Activated naive CD4-positive, alpha-beta T cell treated with anti-CD3 and anti-CD28 coated beads, Interleukin-2, amount 50 U/mL, for 72 hours (primary cell): ENCODE data around the gene TMC2. TPM values are rescaled to one million over a fixed set of nuclear protein-coding genes. Genes with fewer than 3 reads are reported as not detected.

ENCODE experiments used
- ATAC-seq, 2 donors: fragments of 150-1000 bp; cut with Tn5 transposase; 2 replicates each; pipeline ENCODE4 v1.10.0; 2021; ENCODE audit warnings: mild to moderate bottlenecking in 2 of 2, moderate library complexity in 2 of 2
- DNase-seq, 2 donors: peaks; one replicate each; pipeline ENCODE4 v3.0.0; 2021 to 2022; ENCODE audit warnings: low spot score in 2 of 2
- H3K27ac Mint-ChIP-seq, 2 donors: one replicate each; pipeline ENCODE4 v1.8.0; 2022; ENCODE audit warnings: mild to moderate bottlenecking in 2 of 2, mixed read lengths in 2 of 2
- H3K36me3 Mint-ChIP-seq, 2 donors: one replicate each; pipeline ENCODE4 v1.8.0; 2022; ENCODE audit warnings: mixed read lengths in 2 of 2
- H3K9me3 Mint-ChIP-seq, 2 donors: one replicate each; pipeline ENCODE4 v1.8.0; 2022; ENCODE audit warnings: mixed read lengths in 2 of 2
- total RNA-seq, 2 donors: library from RNA; stranded (reverse); gene quantifications; one replicate each; pipeline ENCODE4 v1.2.3, GENCODE V29; 2022

TMC2 gene
- total RNA-seq, 2 donors from 2014 or later: not detected

DNA sequence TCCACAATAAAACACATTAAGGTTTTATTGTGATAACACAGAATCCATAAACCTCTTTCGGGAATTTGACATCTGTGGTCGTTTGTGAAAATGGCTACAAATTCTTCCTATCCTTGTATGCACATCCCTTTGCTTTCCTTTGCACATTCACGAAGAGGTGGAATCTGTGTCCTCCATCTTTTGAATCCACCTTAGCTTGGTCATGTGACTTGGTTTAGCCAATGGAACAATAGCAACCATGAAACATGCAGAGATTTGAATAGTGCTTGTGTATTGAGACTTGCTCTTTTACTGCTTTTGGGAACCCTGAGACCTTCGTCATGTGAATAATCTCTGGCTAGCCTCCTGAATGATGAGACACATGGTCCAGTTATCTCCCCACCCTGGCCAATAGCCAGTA is 66.4 kb downstream of the TMC2 start:
- peaks cover 7% of the 10 kb centered on the region in 2 donors for H3K36me3 Mint-ChIP-seq
- DNase-seq: no peak
- ATAC-seq: no peak
- no peak overlapping the region for H3K27ac Mint-ChIP-seq
- peaks cover 6 to 8% of the 10 kb centered on the region in 2 donors for H3K9me3 Mint-ChIP-seq

DNA sequence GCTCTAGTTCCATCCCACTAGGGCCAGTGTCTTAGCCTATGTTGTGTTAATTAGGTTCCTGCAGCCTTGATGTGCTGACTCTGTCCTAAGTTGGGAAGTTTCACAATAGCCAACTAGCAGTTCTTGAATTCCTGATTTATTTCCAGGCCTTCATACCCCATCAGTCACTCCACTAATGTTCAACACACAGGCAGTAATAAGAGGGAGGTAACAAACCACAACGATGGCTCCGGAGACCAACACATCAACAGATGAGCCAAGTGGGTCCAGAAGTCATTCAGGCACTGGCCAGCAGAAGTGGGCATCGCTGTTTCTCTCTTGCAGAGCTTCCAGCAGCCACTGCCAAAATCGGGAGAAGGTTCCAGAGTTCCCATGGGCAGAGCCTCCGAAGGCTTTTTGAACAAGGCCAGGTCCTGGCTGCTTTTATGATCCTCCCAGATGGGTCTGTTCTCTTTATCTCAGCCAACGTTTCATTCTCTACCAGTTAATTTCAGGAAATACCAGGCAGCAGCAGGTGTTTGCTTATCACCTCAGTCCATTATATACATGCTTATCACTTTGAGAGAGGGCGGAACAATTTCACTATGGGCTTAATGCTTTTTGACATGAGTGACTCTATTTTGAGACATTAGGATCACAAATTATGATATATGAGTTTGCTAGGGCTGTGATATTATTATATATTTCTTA is 67.6 kb downstream of the TMC2 start:
- Mint-ChIP-seq H3K36me3 (peaks cover 7% of the 10 kb centered on the region in 2 donors), H3K9me3 (peaks cover 6 to 12% of the 10 kb centered on the region in 2 donors), H3K27ac (no peak overlapping the region)
- ATAC-seq (no peak), DNase-seq (no peak)

DNA sequence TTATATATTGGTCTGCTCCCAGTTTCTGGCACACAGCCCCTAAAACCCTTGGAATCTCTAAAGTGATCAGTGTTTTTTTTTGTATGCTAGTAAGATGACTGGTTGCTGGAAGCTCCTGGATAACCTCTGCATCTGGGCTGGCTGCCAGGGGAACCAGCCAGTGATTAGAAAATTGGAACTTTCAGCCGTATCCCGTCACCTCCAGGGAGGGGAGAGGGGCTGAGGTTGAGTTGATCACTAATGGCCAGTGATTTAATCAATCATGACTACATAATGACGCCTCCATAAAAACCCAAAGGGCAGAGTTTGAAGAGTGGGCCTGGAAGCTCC is 68.1 kb downstream of the TMC2 start:
- H3K27ac Mint-ChIP-seq: no peak overlapping the region
- H3K36me3 Mint-ChIP-seq: peaks cover 7% of the 10 kb centered on the region in 2 donors
- H3K9me3 Mint-ChIP-seq: peaks cover 6 to 12% of the 10 kb centered on the region in 2 donors
- DNase-seq: no peak
- no peak for ATAC-seq

DNA sequence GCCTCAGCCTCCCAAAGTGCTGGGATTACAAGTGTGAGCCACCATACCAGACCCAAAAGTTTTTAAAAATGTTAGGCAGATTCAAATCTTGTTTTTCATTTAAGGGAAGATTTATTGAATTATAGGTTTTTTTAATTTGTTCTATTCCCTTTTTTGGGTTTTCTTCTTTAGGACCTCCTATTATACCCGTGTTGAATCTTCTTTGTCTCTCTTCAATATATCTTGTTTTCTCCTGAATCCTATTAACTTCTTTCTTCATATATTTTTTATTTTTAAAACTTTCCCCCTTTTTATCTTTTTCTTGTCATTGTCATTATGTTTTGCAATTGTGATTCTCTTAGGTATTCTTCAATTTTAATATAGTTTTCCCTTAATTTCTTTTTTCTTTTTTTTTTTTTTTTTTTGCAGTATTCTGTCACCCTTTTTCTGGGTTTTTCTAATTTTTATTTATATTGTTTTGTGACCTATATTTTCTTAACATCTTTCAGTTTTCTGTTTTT is 70.2 kb downstream of the TMC2 start:
- Mint-ChIP-seq H3K9me3 (peaks cover 6 to 12% of the 10 kb centered on the region in 2 donors), H3K36me3 (peaks cover 7% of the 10 kb centered on the region in 2 donors), H3K27ac (no peak overlapping the region)
- no peak for DNase-seq
- no peak for ATAC-seq

DNA sequence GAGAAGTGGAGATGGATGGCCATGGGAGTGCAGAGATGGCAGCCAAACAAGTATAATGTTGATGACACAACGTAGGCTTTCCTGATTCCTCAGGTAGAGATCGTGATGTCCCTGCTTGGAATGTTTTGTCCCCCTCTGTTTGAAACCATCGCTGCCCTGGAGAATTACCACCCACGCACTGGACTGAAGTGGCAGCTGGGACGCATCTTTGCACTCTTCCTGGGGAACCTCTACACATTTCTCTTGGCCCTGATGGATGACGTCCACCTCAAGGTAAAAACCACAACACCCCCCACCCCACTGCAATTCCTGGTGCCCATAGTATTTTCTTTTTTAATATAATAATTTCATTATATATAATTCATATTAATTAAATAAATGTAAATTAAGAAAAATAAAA is 74.0 kb downstream of the TMC2 start:
- H3K36me3 Mint-ChIP-seq: peaks cover 7% of the 10 kb centered on the region in 2 donors
- H3K27ac Mint-ChIP-seq: no peak overlapping the region
- DNase-seq (no peak), ATAC-seq (no peak)
- peaks cover 6 to 12% of the 10 kb centered on the region in 2 donors for H3K9me3 Mint-ChIP-seq

DNA sequence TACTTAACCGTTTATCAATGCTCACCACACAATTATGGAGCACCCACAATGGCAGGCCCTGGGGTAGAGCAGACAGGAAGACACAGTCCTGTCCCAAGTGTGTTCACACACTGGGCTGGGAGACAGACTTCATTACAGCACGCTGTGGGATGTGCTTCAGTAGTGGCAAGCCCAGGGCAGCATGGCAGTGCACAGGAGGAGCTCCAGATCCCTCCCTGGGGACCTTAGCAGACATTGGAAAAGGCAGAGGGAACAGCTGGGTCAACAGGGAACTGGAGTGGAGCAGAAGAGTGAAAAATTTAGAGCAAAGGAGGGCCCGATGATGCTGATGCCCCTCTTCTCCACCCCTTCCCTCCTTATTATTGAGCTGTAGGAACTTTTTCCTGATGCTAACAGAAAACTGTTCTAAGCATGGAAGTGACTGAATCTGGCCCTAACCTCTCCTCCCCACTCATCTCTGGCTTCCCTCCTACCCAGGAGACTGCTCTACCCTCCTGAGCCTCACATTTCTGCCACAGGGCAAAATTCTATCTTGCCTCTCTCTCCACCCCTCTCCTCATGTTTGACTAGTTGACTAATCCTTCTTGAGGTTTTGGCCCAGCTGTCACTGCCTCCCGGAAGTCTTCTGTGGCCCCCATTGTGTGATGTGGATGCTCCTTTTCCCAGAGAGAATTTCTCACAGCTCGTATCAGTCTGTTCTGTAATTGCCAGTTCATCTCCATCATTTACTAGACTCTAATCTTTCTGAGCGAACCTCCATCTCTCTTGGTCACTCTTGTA is 74.8 kb downstream of the TMC2 start:
- no peak for DNase-seq

DNA sequence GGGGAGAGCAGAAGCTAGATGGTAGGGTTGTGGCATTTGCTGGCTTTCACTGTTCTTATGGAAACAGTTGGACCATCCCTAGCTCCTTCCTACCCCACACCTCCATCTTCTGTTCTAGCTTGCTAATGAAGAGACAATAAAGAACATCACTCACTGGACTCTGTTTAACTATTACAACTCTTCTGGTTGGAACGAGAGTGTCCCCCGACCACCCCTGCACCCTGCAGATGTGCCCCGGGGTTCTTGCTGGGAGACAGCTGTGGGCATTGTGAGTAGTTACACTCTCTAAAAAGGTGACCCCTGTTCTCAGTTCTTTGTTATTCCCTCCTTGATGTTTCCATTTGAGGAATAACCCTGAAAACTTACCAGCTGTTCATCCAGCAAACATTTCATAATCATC is 75.7 kb downstream of the TMC2 start:
- ATAC-seq: no peak
- Mint-ChIP-seq H3K36me3 (peaks cover 5% of the 10 kb centered on the region in 2 donors), H3K9me3 (peaks cover 5 to 11% of the 10 kb centered on the region in 2 donors), H3K27ac (no peak overlapping the region)
- DNase-seq: no peak

More for the DNA sequence above, 74.8 kb downstream of the TMC2 start:
- Mint-ChIP-seq H3K27ac (no peak overlapping the region), H3K36me3 (peaks cover 7% of the 10 kb centered on the region in 2 donors), H3K9me3 (peaks cover 6 to 12% of the 10 kb centered on the region in 2 donors)
- no peak for ATAC-seq

DNA sequence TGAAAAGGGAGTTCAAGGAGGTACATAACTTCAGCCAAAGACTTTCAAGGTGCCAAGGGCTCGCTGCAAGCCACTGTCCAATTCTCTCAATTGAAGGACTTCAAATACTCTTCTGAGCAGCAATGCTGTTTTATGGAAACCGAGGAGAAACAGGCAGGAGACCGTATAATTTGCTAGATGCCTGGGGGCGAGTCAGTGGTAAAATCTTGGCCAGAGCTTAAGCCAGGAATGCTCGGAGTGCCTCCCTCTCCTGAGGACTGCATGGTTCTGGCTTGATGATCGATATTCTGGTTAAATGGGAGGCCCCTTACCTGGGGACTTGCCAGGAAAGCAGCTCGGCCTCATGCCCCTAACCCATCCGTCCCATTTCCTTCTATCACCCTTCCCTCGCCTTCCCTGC is 80.3 kb downstream of the TMC2 start:
- Mint-ChIP-seq H3K27ac (no peak overlapping the region), H3K9me3 (no peaks in the 10 kb centered on the region), H3K36me3 (peaks cover 0 to 6% of the 10 kb centered on the region in 2 donors)
- ATAC-seq (no peak), DNase-seq (no peak)

DNA sequence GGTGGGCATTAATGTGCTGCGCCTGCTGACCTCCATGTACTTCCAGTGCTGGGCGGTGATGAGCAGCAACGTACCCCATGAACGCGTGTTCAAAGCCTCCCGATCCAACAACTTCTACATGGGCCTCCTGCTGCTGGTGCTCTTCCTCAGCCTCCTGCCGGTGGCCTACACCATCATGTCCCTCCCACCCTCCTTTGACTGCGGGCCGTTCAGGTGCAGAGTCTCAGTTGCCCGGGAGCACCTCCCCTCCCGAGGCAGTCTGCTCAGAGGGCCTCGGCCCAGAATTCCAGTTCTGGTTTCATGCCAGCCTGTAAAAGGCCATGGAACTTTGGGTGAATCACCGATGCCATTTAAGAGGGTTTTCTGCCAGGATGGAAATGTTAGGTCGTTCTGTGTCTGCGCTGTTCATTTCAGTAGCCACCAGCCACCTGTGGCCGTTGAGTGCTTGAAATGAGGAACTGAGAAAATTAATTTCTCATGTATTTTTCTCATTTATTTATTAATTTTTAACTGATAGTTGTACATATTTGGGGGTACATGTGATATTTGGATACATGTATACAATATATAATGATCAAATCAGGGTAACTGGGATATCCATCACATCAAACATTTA is 80.8 kb downstream of the TMC2 start:
- Mint-ChIP-seq H3K9me3 (no peaks in the 10 kb centered on the region), H3K27ac (no peak overlapping the region), H3K36me3 (peaks cover 0 to 6% of the 10 kb centered on the region in 2 donors)
- DNase-seq (no peak), ATAC-seq (no peak)

DNA sequence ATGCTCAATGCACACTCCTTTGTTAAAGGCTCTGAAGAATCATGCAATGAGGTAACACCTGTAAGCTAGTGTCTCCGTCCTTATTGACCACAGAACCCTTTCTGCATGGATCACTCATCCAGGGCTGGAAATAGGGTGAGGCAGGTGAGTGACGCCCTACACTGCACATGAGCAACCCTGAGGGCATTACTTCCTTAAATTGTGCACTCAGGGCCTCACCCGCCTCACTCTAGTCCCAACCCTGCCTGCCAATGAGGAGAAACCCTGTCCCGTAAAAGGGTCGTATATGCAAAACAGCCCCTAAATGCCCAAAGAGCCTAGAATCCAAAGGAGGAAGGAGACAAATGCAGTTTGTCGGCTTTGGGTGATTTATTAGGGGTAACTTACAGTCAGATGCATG is 82.4 kb downstream of the TMC2 start:
- DNase-seq (no peak), ATAC-seq (no peak)
- no peaks in the 10 kb centered on the region for H3K9me3 Mint-ChIP-seq
- no peak overlapping the region for H3K27ac Mint-ChIP-seq
- H3K36me3 Mint-ChIP-seq: peaks cover 0 to 6% of the 10 kb centered on the region in 2 donors

DNA sequence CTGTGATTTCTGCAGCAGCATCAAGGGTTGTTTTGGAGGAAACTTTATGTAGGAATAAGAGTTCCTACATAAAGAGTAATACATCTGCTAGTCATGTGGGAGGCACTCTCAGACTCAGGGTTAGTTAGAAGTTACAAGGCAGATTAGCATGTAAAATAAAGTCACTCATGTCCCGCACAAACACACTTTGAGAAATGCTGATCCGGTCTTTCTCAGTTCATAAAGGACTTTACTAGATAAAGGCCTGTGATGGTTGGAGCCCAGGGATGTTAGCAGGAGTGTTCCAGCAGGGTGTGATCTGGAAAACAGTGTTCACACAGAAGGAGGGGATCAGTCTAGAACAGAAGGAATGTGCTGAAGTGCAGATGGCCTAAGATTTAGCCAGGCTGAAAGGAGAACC is 83.0 kb downstream of the TMC2 start:
- DNase-seq (no peak), ATAC-seq (no peak)
- H3K36me3 Mint-ChIP-seq: peaks cover 0 to 6% of the 10 kb centered on the region in 2 donors
- peak overlapping the region in 1 of 2 donors; percentile 31 for H3K27ac Mint-ChIP-seq
- no peaks in the 10 kb centered on the region for H3K9me3 Mint-ChIP-seq

DNA sequence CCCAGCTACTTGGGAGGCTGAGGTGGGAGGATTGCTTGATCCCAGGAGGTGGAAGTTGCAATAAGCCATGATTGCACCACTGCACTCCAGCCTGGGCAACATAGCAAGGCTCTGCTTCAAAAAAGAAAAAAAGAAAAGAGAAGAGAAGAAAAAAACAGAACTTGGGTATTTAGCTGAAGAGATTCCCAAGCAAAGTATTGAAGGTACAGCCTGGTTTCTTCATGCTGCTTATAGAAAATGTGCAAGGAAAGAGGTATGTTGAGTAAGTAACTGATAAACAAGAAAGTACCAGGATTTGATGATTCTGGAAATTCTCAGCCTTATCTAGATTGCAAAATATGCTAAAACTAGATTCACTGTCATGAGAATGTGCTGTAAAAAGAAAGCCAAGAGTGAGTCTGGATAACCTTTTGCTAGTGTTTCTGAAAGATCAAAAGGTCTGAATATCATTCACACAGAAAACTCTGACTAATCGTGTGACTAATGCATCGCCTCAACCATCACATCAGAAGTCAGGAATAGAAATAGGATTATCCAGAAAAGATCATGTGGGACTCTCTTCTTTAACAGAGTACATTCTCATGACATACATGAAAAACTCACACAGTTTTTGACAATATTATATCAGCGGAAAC is 83.7 kb downstream of the TMC2 start:
- no peaks in the 10 kb centered on the region for H3K9me3 Mint-ChIP-seq
- H3K36me3 Mint-ChIP-seq: peaks cover 0 to 6% of the 10 kb centered on the region in 2 donors
- ATAC-seq: peak in 1 of 2 donors; percentile 56
- no peak for DNase-seq
- H3K27ac Mint-ChIP-seq: peak overlapping the region in 1 of 2 donors; percentile 46

DNA sequence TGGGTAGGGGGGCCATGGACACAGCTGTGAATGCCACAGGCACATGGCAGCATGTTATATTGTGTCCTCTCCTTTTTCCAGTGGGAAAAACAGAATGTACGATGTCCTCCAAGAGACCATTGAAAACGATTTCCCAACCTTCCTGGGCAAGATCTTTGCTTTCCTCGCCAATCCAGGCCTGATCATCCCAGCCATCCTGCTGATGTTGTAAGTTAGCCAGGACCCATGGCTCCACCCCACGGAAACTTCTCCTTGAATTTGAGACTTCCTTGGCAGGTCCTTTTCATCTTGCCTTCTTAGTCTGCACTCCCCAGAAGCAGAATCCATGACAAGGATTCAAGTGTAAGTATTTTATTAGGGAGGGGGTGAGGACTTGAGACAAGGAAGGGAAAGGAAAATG is 87.8 kb downstream of the TMC2 start:
- ATAC-seq (no peak), DNase-seq (no peak)
- Mint-ChIP-seq H3K36me3 (peaks cover 5 to 7% of the 10 kb centered on the region in 2 donors), H3K9me3 (peaks cover 0 to 3% of the 10 kb centered on the region in 2 donors), H3K27ac (no peak overlapping the region)

DNA sequence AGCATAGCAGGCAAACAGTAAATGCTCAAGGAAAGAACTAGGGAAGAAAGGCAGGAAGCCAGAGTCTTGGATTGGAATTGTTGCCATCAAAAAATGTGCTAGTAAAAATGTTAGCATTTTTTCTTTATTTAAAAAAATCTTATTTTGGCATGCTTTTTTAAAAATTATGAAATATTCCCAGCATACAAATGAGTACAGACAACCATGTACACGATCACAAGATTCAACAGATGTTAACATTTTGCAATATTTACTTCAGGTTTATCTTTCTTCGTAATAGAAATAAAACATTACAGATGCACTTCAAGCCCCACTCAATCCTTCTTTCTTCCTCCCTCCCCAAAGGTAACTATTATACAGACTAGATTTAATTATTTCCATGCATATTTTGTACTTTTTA is 88.7 kb downstream of the TMC2 start:
- peaks cover 0 to 7% of the 10 kb centered on the region in 2 donors for H3K36me3 Mint-ChIP-seq
- no peak for DNase-seq
- H3K9me3 Mint-ChIP-seq: peaks cover 0 to 3% of the 10 kb centered on the region in 2 donors
- ATAC-seq: no peak
- H3K27ac Mint-ChIP-seq: no peak overlapping the region

DNA sequence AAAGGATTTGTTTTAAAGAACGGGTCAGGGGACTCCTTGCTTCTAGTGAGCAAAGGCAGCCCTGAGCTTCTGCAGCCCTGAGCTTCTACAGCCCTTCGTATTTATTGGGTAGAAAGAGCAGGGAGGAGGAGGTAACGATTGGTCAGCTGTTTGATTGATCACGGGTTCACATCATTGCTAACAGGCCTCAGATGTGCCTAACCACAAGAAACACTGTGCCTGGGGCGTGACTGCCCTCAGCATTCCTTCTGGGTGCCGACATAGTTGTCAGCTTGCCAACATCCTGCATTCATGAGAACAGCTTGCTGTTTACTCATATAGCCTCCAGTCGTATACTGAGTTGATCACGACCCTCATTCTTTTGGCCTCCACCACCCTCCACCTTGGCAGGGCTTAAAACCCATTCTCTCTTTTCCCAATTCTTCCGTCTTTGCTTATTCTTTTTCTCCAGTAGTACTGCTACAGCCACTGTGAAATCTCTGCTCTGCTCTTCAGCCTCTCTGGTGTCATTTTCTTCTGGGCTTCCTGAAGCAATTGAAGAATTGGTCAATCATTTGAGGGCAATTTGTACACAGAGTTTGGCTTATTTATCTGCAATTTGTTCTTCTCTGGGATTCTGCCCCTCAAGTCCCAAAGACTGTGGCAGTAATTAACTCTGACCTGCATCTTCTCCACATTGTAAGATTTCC is 90.6 kb downstream of the TMC2 start:
- no peak for ATAC-seq

DNA sequence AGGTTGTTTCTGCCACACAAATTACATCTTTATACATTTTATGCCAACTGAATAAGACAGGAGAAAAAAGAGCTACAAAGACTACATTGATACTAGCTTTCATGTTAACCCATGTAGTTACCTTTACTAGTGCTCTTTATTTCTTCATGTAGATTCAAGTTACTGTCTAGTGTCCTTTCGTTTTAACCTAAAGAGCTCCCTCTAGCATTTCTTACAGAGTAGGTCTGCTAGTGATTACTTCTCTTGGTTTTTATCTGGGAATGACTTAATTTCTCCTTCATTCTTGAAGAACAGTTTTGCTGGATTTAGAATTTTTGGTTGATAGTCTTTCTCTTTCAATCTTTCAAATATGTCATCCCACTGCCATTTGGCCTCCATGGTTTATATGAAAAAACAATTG is 94.9 kb downstream of the TMC2 start:
- H3K9me3 Mint-ChIP-seq: peaks cover 0 to 11% of the 10 kb centered on the region in 2 donors
- ATAC-seq: no peak
- DNase-seq: no peak
- H3K36me3 Mint-ChIP-seq: peaks cover 0 to 15% of the 10 kb centered on the region in 2 donors
- no peak overlapping the region for H3K27ac Mint-ChIP-seq

More for the DNA sequence above, 90.6 kb downstream of the TMC2 start:
- no peak overlapping the region for H3K27ac Mint-ChIP-seq
- peaks cover 0 to 11% of the 10 kb centered on the region in 2 donors for H3K9me3 Mint-ChIP-seq
- H3K36me3 Mint-ChIP-seq: peaks cover 0 to 15% of the 10 kb centered on the region in 2 donors
- DNase-seq: no peak
